H9 (cell line): ENCODE measurements around the gene SPESP1. TPM values are rescaled to one million over a fixed set of nuclear protein-coding genes. Genes with fewer than 3 reads are reported as not detected.

Experiments
- DNase-seq: peaks from one replicate; pipeline ENCODE4 v3.0.0-alpha.2; 2017
- H2AFZ ChIP-seq: one replicate; pipeline ENCODE4 v1.6.1; 2013; ENCODE audit warnings: mild to moderate bottlenecking, low read length, control low read depth, moderate library complexity
- H2AK5ac ChIP-seq: 2 replicates; pipeline ENCODE4 v1.6.1; 2013; ENCODE audit warnings: low read length, control low read depth, mixed read lengths; ENCODE audit not compliant: insufficient read length
- H2BK120ac ChIP-seq: one replicate; pipeline ENCODE4 v1.6.1; 2013; ENCODE audit warnings: low read depth, mild to moderate bottlenecking, low read length, control low read depth, inconsistent platforms; ENCODE audit not compliant: poor library complexity, severe bottlenecking
- H2BK12ac ChIP-seq: 2 replicates; pipeline ENCODE4 v1.6.1; 2013; ENCODE audit warnings: low read length, control low read depth, mixed read lengths, low read depth; ENCODE audit not compliant: insufficient read length
- H2BK15ac ChIP-seq: 2 replicates; pipeline ENCODE4 v1.6.1; 2013; ENCODE audit warnings: low read depth, low read length, control low read depth
- H2BK20ac ChIP-seq: one replicate; pipeline ENCODE4 v1.6.1; 2013; ENCODE audit warnings: low read depth, mild to moderate bottlenecking, low read length, control low read depth, inconsistent platforms; ENCODE audit not compliant: poor library complexity, severe bottlenecking
- H2BK5ac ChIP-seq: 2 replicates; pipeline ENCODE4 v1.6.1; 2013; ENCODE audit warnings: low read length, control low read depth, mixed read lengths; ENCODE audit not compliant: insufficient read length
- H3K14ac ChIP-seq: 2 replicates; pipeline ENCODE4 v1.6.1; 2013; ENCODE audit warnings: low read length, control low read depth; ENCODE audit not compliant: insufficient read depth
- H3K18ac ChIP-seq: 2 replicates; pipeline ENCODE4 v1.6.1; 2013; ENCODE audit warnings: low read depth, mild to moderate bottlenecking, mixed read lengths, low read length, control low read depth; ENCODE audit not compliant: insufficient read length
- H3K23ac ChIP-seq: 2 replicates; pipeline ENCODE4 v1.6.1; 2013; ENCODE audit warnings: low read length, control low read depth, mixed read lengths, low read depth; ENCODE audit not compliant: insufficient read length
- H3K23me2 ChIP-seq: 2 replicates; pipeline ENCODE4 v1.6.1; 2013; ENCODE audit warnings: low read depth, mild to moderate bottlenecking, mixed read lengths, low read length, control low read depth; ENCODE audit not compliant: insufficient read length, poor library complexity, severe bottlenecking
- H3K27ac ChIP-seq: 2 replicates; pipeline ENCODE4 v1.5.1; 2013; ENCODE audit warnings: low read length, control low read depth, mixed read lengths, low read depth; ENCODE audit not compliant: insufficient read length
- H3K27me3 ChIP-seq: 2 replicates; pipeline ENCODE4 v1.6.1; 2013; ENCODE audit warnings: low read length, control low read depth, inconsistent platforms; ENCODE audit not compliant: insufficient read depth
- H3K4ac ChIP-seq: 2 replicates; pipeline ENCODE4 v1.6.1; 2013; ENCODE audit warnings: low read depth, mild to moderate bottlenecking, control low read depth, inconsistent platforms, low read length, moderate library complexity
- H3K4me1 ChIP-seq: 2 replicates; pipeline ENCODE4 v1.6.1; 2013; ENCODE audit warnings: low read length, control low read depth, inconsistent platforms; ENCODE audit not compliant: insufficient read depth
- H3K4me2 ChIP-seq: 2 replicates; pipeline ENCODE4 v1.6.1; 2013; ENCODE audit warnings: low read length, control low read depth, mixed read lengths; ENCODE audit not compliant: insufficient read length, insufficient read depth
- H3K56ac ChIP-seq: 2 replicates; pipeline ENCODE4 v1.6.1; 2013; ENCODE audit warnings: low read depth, mild to moderate bottlenecking, mixed read lengths, low read length, control low read depth; ENCODE audit not compliant: insufficient read length
- H3K79me1 ChIP-seq: 2 replicates; pipeline ENCODE4 v1.6.1; 2013; ENCODE audit warnings: low read depth, mild to moderate bottlenecking, moderate library complexity, low read length, control low read depth, inconsistent platforms; ENCODE audit not compliant: insufficient read depth, poor library complexity, severe bottlenecking
- H3K79me2 ChIP-seq: 2 replicates; pipeline ENCODE4 v1.6.1; 2013; ENCODE audit warnings: low read length, control low read depth, inconsistent platforms; ENCODE audit not compliant: insufficient read depth
- H3K9ac ChIP-seq: 2 replicates; pipeline ENCODE4 v1.6.1; 2013; ENCODE audit warnings: low read length, control low read depth, mixed read lengths; ENCODE audit not compliant: insufficient read length; ENCODE audit errors: extremely low read depth
- H3K9me3 ChIP-seq: one replicate; pipeline ENCODE4 v1.6.1; 2013; ENCODE audit warnings: low read depth, low read length, inconsistent platforms; ENCODE audit not compliant: control insufficient read depth
- H3T11ph ChIP-seq: one replicate; pipeline ENCODE4 v1.6.1; 2013; ENCODE audit warnings: mild to moderate bottlenecking, low read length, control low read depth, inconsistent platforms
- H4K20me1 ChIP-seq: one replicate; pipeline ENCODE4 v1.6.1; 2013; ENCODE audit not compliant: control insufficient read depth, insufficient read length, insufficient read depth
- H4K5ac ChIP-seq: 2 replicates; pipeline ENCODE4 v1.6.1; 2013; ENCODE audit warnings: low read depth, mild to moderate bottlenecking, mixed read lengths, low read length, control low read depth; ENCODE audit not compliant: insufficient read length
- H4K8ac ChIP-seq: replicated peaks from 2 replicates; pipeline ENCODE4 v1.6.1; 2013; ENCODE audit warnings: low read length, control low read depth, mixed read lengths, low read depth; ENCODE audit not compliant: insufficient read length
- H4K91ac ChIP-seq: 2 replicates; pipeline ENCODE4 v1.6.1; 2013; ENCODE audit warnings: low read depth, mild to moderate bottlenecking, moderate library complexity, mixed read lengths, low read length, control low read depth; ENCODE audit not compliant: insufficient read length
- H3K27ac Mint-ChIP-seq, 3 experiments: 2 replicates in 2 of 3; 3 replicates in 1 of 3; pipeline ENCODE4 v1.8.0; 2020 to 2021; ENCODE audit warnings: mixed read lengths in 3 of 3, mild to moderate bottlenecking in 1 of 3, moderate library complexity in 1 of 3
- H3K27me3 Mint-ChIP-seq: 2 replicates; pipeline ENCODE4 v1.8.0; 2021; ENCODE audit warnings: low read depth, mild to moderate bottlenecking, moderate library complexity, mixed read lengths
- H3K36me3 Mint-ChIP-seq, 3 experiments: 2 replicates in 2 of 3; 3 replicates in 1 of 3; pipeline ENCODE4 v1.8.0; 2020 to 2021; ENCODE audit warnings: low read depth in 3 of 3, mixed read lengths in 3 of 3; ENCODE audit not compliant: insufficient read depth in 1 of 3
- H3K4me1 Mint-ChIP-seq, 2 experiments: 2 replicates each; pipeline ENCODE4 v1.8.0; 2020; ENCODE audit warnings: mixed read lengths in 2 of 2
- H3K4me3 Mint-ChIP-seq, 2 experiments: 2 replicates in 1 of 2; 3 replicates in 1 of 2; pipeline ENCODE4 v1.8.0; 2020 to 2021; ENCODE audit warnings: mild to moderate bottlenecking in 2 of 2, mixed read lengths in 2 of 2, moderate library complexity in 1 of 2
- H3K9me3 Mint-ChIP-seq, 2 experiments: 2 replicates in 1 of 2; 3 replicates in 1 of 2; pipeline ENCODE4 v1.8.0; 2020; ENCODE audit warnings: mild to moderate bottlenecking in 2 of 2, mixed read lengths in 2 of 2, moderate library complexity in 1 of 2
- CTCF ChIP-seq: fragments of 200-600 bp; sonication (generic); conservative IDR thresholded peaks from 3 replicates; pipeline ENCODE4 v1.8.0; 2021; ENCODE audit warnings: antibody characterized with exemption, mild to moderate bottlenecking
- total RNA-seq: library from RNA; stranded (reverse); gene quantifications from 2 replicates; pipeline ENCODE4 v1.2.1, GENCODE V29; 2021

The SPESP1 gene
- total RNA-seq, 1 experiment from 2014 or later, result not detected

- Histone ChIP-seq H2BK15ac (no peak overlapping the region), H3K4me1 (no peaks in the 10 kb centered on the region), H3K27me3 (no peaks in the 10 kb centered on the region), H2BK20ac (no peak overlapping the region), H4K20me1 (no peaks in the 10 kb centered on the region), H2BK5ac (no peak overlapping the region), H3K9me3 (no peaks in the 10 kb centered on the region), H3K79me1 (no peaks in the 10 kb centered on the region), H2AK5ac (no peak overlapping the region), H4K91ac (no peak overlapping the region), H3K9ac (no peak overlapping the region), H4K8ac (no peak overlapping the region), H2AFZ (no peak overlapping the region), H4K5ac (no peak overlapping the region), H3K23ac (no peak overlapping the region), H3K27ac (no peak overlapping the region), H3K14ac (no peak overlapping the region), H2BK120ac (no peak overlapping the region), H2BK12ac (no peak overlapping the region), H3T11ph (no peak overlapping the region), H3K4ac (no peak overlapping the region), H3K23me2 (no peaks in the 10 kb centered on the region), H3K4me2 (no peak overlapping the region), H3K56ac (no peak overlapping the region), H3K18ac (no peak overlapping the region), H3K79me2 (no peaks in the 10 kb centered on the region)
- Mint-ChIP-seq H3K4me1 (no peaks in the 10 kb centered on the region), H3K27me3 (peaks cover 6% of the 10 kb centered on the region), H3K4me3 (no peak overlapping the region), H3K9me3 (peaks cover 19 to 26% of the 10 kb centered on the region in 2 experiments), H3K27ac (no peak overlapping the region), H3K36me3 (peaks cover 9 to 20% (median 14%) of the 10 kb centered on the region in 3 experiments; a peak in 6 of 7 replicates)
- no peak for DNase-seq
- TF ChIP-seq CTCF, result no peak
Measured at GRCh38 chr15:68980786-68981185, 50.5 kb downstream of the SPESP1 start.
